Esophagus muscularis mucosa (tissue), 4 donors: ENCODE data around the gene LENG8. TPM values are rescaled to one million over a fixed set of nuclear protein-coding genes. Genes with fewer than 3 reads are reported as not detected.

ENCODE experiments used
- DNase-seq: peaks from one replicate; pipeline ENCODE4 v3.0.0-alpha.2; 2017; ENCODE audit errors: extremely low spot score
- H3K27ac ChIP-seq, 4 donors: fragments of 200-600 bp; sonication (generic); replicated peaks in 1 of 4; 1 replicate in 3 of 4; 2 replicates in 1 of 4; pipeline ENCODE4 v1.5.1; 2016 to 2019; ENCODE audit warnings: mild to moderate bottlenecking in 1 of 4
- H3K27me3 ChIP-seq, 4 donors: fragments of 200-600 bp; sonication (generic); one replicate each; pipeline versions ENCODE4 v1.5.1 to v1.6.0; 2016 to 2019
- H3K36me3 ChIP-seq, 4 donors: fragments of 200-600 bp; sonication (generic); one replicate each; pipeline ENCODE4 v1.5.1; 2016 to 2019
- H3K4me1 ChIP-seq, 4 donors: fragments of 200-600 bp; sonication (generic); one replicate each; pipeline ENCODE4 v1.5.1; 2016 to 2019
- H3K4me3 ChIP-seq, 4 donors: fragments of 200-600 bp; sonication (generic); 1 replicate in 2 of 4; 2 replicates in 2 of 4; pipeline ENCODE4 v1.5.1; 2016 to 2019; ENCODE audit warnings: mild to moderate bottlenecking in 4 of 4, moderate library complexity in 1 of 4
- H3K9me3 ChIP-seq, 4 donors: fragments of 200-600 bp; sonication (generic); 1 replicate in 3 of 4; 2 replicates in 1 of 4; pipeline ENCODE4 v1.5.1; 2016 to 2019
- CTCF ChIP-seq, 3 experiments: fragments of 200-600 bp in 2 of 3; fragments of 450-650 bp in 1 of 3; sonication (generic) in 2 of 3; IDR thresholded peaks; one replicate each; pipeline ENCODE4 v1.5.1; 2017 to 2019; ENCODE audit warnings: antibody characterized with exemption in 3 of 3, mild to moderate bottlenecking in 2 of 3, moderate library complexity in 1 of 3
- EP300 ChIP-seq: sonication (generic); formaldehyde crosslinking; IDR thresholded peaks from one replicate; pipeline ENCODE4 v1.6.1; 2017; ENCODE audit warnings: antibody characterized with exemption
- POLR2A ChIP-seq: fragments of 450-650 bp; IDR thresholded peaks from one replicate; pipeline ENCODE4 v1.6.1; 2017; ENCODE audit warnings: antibody characterized with exemption, moderate library complexity, mild to moderate bottlenecking, low read depth
- POLR2AphosphoS5 ChIP-seq, 2 donors: sonication (generic); formaldehyde crosslinking; IDR thresholded peaks; one replicate each; pipeline ENCODE4 v1.6.1; 2017; ENCODE audit warnings: antibody characterized with exemption in 2 of 2
- WGBS: methylation state at CpG from one replicate; pipeline ENCODE4 v1.1.5; 2018; 5-methylcytosine and 5-hydroxymethylcytosine counted together
- intact Hi-C: fragments of 100-400 bp; cut with DNase I; formaldehyde crosslinking; loops from one replicate; pipeline ENCODE4 v1.15.1; 2023
- total RNA-seq, 4 donors: library from RNA; depleted of rRNA; stranded (reverse); fragments of >200 nt; gene quantifications; one replicate each; pipeline versions ENCODE4 v1.1.0 to v1.2.1, GENCODE V29; 2016

The LENG8 gene
- total RNA-seq, 4 donors from 2014 or later = 42.9 to 115 (median 72.2) TPM

DNA sequence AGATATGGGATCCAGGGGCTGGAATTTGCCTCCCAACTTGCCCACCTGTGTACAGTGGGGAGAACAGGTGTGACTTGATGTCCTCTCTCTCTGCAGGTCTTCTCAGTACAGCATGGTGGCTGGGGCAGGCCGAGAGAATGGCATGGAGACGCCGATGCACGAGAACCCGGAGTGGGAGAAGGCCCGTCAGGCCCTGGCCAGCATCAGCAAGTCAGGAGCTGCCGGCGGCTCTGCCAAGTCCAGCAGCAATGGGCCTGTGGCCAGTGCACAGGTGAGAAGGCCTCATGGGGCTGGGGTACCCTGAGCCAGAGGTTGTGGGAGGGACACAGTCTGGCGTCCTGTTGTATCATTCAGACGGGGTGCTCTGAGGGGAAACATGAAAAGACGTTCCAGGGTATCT, 3.0 kb downstream of the LENG8 start:
- TF ChIP-seq POLR2A (no peak), POLR2AphosphoS5 (IDR thresholded peaks at IDR 0.05) (no peak), EP300 (no peak), CTCF (IDR thresholded peaks at IDR 0.05) (no peak)
- peaks cover 32 to 58% (median 50%) of the 10 kb centered on the region in 4 donors for H3K4me1 ChIP-seq

DNA sequence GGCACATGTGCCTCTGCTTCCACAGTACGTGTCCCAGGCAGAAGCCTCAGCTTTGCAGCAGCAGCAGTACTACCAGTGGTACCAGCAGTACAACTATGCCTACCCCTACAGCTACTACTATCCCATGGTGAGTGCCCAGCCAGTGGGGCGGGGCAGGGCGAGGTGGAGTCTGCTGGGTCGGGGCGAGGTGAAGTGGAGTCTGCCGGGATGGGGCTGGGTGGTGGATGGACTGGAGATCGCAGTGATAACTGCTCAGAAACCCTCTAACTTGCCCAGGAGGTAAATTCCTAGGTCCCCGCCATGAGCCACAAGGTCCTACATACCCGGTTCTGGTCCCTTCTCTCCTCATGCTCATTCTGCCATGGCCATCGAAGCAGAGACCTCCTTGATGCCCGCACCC, 3.6 kb downstream of the LENG8 start:
- no peaks in the 10 kb centered on the region for H3K9me3 ChIP-seq
- WGBS = 82% methylated on average over 6 of the region's 11 CpGs
- TF ChIP-seq POLR2A (no peak), EP300 (no peak), CTCF (IDR thresholded peaks at IDR 0.05) (no peak), POLR2AphosphoS5 (IDR thresholded peaks at IDR 0.05) (no peak)
- no peak overlapping the region for H3K27ac ChIP-seq
- H3K36me3 ChIP-seq = peaks cover 59 to 71% (median 69%) of the 10 kb centered on the region in 4 donors
- H3K27me3 ChIP-seq = no peaks in the 10 kb centered on the region
- DNase-seq = no peak
- H3K4me1 ChIP-seq = peaks cover 26 to 52% (median 44%) of the 10 kb centered on the region in 4 donors
- no peak overlapping the region for H3K4me3 ChIP-seq
- intact Hi-C loops = no loop called here

More for the DNA sequence above, 3.0 kb downstream of the LENG8 start:
- H3K9me3 ChIP-seq = no peaks in the 10 kb centered on the region
- peaks cover 53 to 64% (median 62%) of the 10 kb centered on the region in 4 donors for H3K36me3 ChIP-seq
- 82% methylated on average over 11 of the region's 11 CpGs for WGBS
- H3K27me3 ChIP-seq = no peaks in the 10 kb centered on the region
- DNase-seq = no peak
- H3K27ac ChIP-seq = no peak overlapping the region
- H3K4me3 ChIP-seq = no peak overlapping the region
- intact Hi-C loops = no loop called here

DNA sequence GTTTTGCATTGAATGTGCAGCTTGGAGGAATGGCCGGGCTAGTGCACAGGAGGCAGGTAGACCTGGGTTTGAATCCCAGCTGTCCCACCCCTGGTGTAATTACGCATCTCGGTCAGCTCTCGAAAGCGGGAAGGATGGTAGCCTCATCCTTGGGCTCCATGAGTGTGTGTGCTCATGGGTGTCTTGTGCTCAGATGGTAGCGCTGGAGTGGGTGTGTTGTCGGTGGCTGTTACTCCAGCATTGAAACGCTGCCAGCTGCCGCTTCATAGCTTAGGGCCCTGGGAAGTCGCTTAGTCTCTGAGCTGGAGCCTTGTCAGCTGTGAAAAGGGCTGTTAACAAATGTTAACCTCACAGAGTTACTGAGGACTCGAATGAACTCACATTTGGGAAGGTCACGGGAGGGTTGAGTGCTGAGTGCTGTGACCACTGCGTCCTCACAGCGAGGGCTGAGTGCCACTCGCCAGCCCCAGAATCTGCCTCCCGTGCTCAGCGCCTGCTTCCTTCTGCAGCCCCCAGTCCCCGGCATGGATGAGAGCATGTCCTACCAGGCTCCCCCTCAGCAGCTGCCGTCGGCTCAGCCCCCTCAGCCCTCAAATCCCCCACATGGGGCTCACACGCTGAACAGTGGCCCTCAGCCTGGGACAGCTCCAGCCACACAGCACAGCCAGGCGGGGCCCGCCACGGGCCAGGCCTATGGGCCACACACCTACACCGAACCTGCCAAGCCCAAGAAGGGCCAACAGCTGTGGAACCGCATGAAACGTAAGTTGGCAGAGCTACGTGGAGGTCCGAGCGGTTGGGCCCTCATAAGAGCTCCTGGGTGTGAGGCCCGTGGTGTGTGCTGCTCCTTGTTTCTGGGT, 5.2 kb downstream of the LENG8 start:
- 86% methylated on average over 23 of the region's 31 CpGs for WGBS
- no peak for TF ChIP-seq POLR2A
- no peak for TF ChIP-seq EP300
- no peak for TF ChIP-seq POLR2AphosphoS5 (IDR thresholded peaks at IDR 0.05)
- TF ChIP-seq CTCF (IDR thresholded peaks at IDR 0.05) = no peak
- H3K4me3 ChIP-seq = no peak overlapping the region

DNA sequence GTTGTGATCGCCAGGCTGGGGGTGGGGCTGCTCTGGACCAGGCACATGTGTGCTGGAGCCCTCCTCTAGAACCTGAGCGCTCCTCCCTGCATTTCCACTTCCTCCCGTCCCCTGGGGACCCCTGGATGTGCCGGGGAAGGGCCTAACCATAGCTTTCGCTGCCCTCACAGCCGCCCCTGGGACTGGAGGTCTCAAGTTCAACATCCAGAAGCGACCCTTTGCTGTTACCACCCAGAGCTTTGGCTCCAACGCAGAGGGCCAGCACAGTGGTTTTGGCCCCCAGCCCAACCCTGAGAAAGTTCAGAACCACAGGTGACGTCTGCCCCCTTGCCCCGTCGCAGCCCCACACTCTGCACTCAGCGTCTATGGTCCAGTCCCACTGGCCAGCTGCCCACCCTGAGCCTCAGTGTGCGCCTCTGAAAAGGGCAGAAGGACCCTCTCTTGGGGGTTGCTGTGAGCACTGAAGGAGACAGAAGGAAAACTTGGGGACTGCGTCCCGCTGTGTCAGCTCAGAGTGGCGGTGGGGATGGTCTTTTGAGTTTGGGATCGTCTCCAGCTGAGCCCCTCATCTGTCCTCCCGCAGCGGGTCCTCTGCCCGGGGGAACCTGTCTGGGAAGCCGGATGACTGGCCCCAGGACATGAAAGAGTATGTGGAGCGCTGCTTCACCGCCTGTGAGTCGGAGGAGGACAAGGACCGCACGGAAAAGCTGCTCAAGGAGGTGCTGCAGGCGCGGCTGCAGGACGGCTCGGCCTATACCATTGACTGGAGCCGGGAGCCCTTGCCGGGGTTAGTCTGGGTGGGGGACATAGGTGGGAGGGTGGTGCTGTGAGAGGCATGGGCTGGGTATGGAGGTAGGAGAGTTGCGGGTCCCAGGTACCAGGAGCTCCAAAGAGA, 6.0 kb downstream of the LENG8 start:
- DNase-seq = no peak
- H3K27ac ChIP-seq = no peak overlapping the region
- peaks cover 26 to 55% (median 48%) of the 10 kb centered on the region in 4 donors for H3K4me1 ChIP-seq
- no peaks in the 10 kb centered on the region for H3K27me3 ChIP-seq
- H3K4me3 ChIP-seq = no peak overlapping the region
- intact Hi-C loops = no loop called here
- TF ChIP-seq POLR2AphosphoS5 (IDR thresholded peaks at IDR 0.05) (no peak), EP300 (no peak), POLR2A (no peak), CTCF (IDR thresholded peaks at IDR 0.05) (no peak)
- WGBS = 92% methylated on average over 28 of the region's 33 CpGs
- H3K9me3 ChIP-seq = no peaks in the 10 kb centered on the region
- peaks cover 81 to 95% (median 93%) of the 10 kb centered on the region in 4 donors for H3K36me3 ChIP-seq

More for the DNA sequence above, 5.2 kb downstream of the LENG8 start:
- intact Hi-C loops = no loop called here
- Histone ChIP-seq H3K4me1 (peaks cover 23 to 51% (median 43%) of the 10 kb centered on the region in 4 donors), H3K27me3 (no peaks in the 10 kb centered on the region), H3K36me3 (peaks cover 75 to 86% (median 84%) of the 10 kb centered on the region in 4 donors), H3K27ac (no peak overlapping the region), H3K9me3 (no peaks in the 10 kb centered on the region)
- DNase-seq = no peak
